Karpas-422 (cell line): Measurements from ENCODE around the gene OPN4. TPM values are rescaled to one million over a fixed set of nuclear protein-coding genes. Genes with fewer than 3 reads are reported as not detected.

Experiments
- DNase-seq: peaks from one replicate; pipeline ENCODE4 v3.0.0-alpha.2; 2015
- H2AFZ ChIP-seq: fragments of 200-600 bp; sonication (generic); 2 replicates; pipeline ENCODE4 v1.6.1; 2014; ENCODE audit warnings: antibody characterized with exemption, low read length, mixed read lengths
- H3K27ac ChIP-seq: fragments of 200-600 bp; sonication (generic); 2 replicates; pipeline ENCODE4 v1.5.1; 2014; ENCODE audit warnings: mild to moderate bottlenecking, low read length, moderate library complexity
- H3K27me3 ChIP-seq: fragments of 200-600 bp; sonication (generic); 2 replicates; pipeline ENCODE4 v1.6.1; 2014; ENCODE audit warnings: low read length, mixed read lengths
- H3K36me3 ChIP-seq: fragments of 200-600 bp; sonication (generic); 2 replicates; pipeline ENCODE4 v1.6.1; 2014; ENCODE audit warnings: low read length, mixed read lengths; ENCODE audit not compliant: insufficient read depth
- H3K4me1 ChIP-seq: fragments of 200-600 bp; sonication (generic); 2 replicates; pipeline ENCODE4 v1.6.1; 2014; ENCODE audit warnings: mild to moderate bottlenecking, low read length, mixed read lengths
- H3K4me2 ChIP-seq: fragments of 200-600 bp; sonication (generic); 2 replicates; pipeline ENCODE4 v1.6.1; 2014; ENCODE audit warnings: low read length, low read depth, mild to moderate bottlenecking; ENCODE audit not compliant: poor library complexity, severe bottlenecking
- H3K4me3 ChIP-seq: fragments of 200-600 bp; sonication (generic); 2 replicates; pipeline ENCODE4 v1.5.1; 2014; ENCODE audit warnings: mild to moderate bottlenecking, antibody characterized with exemption, low read length, mixed read lengths
- H3K79me2 ChIP-seq: fragments of 200-600 bp; sonication (generic); 2 replicates; pipeline ENCODE4 v1.6.1; 2014; ENCODE audit warnings: mild to moderate bottlenecking, low read length, mixed read lengths
- H3K9ac ChIP-seq: fragments of 200-600 bp; sonication (generic); 2 replicates; pipeline ENCODE4 v1.6.0; 2014; ENCODE audit warnings: low read length
- H3K9me2 ChIP-seq: fragments of 200-600 bp; sonication (generic), shearing (Covaris generic); replicated peaks from 2 replicates; pipeline ENCODE4 v1.6.0; 2014; ENCODE audit warnings: mild to moderate bottlenecking, low read length, moderate library complexity; ENCODE audit not compliant: insufficient read depth
- H3K9me3 ChIP-seq: fragments of 300-700, 200-600 bp; sonication (generic); 2 replicates; pipeline ENCODE4 v1.6.1; 2014; ENCODE audit warnings: low read length, mixed read lengths
- H4K20me1 ChIP-seq: fragments of 200-600 bp; sonication (generic); 2 replicates; pipeline ENCODE4 v1.6.1; 2014; ENCODE audit warnings: mild to moderate bottlenecking, antibody characterized with exemption, low read length, low read depth; ENCODE audit not compliant: insufficient read depth
- total RNA-seq: library from RNA; depleted of rRNA; stranded (reverse); fragments of >200 nt; shearing (Covaris generic); gene quantifications from 2 replicates; pipeline ENCODE4 v1.2.3, GENCODE V29; 2014; ENCODE audit warnings: low replicate concordance

Gene OPN4
- total RNA-seq, 1 experiment from 2014 or later = not detected

DNA sequence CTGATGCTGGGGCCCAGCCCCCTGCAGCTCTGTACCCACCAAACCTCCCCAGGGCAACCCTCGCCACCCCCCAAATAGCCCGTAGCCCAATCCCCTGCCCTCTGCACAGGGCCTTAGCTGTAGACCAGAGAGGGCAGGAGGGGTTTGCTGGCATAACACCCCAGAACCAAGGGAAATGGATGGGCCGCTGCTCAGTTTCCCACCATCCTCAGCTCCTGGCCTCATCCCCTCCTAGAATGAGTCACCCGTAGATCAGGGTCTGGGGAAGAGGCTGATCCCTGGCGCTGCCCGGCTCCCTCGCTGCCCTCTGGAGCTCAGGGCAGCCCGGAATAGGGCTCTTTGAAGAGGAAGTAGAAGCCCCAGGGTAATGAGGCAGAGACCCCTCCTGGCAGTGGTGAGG lies 45.2 kb downstream of the OPN4 start:
- Histone ChIP-seq H3K27me3 (no peaks in the 10 kb centered on the region), H3K79me2 (no peaks in the 10 kb centered on the region), H3K4me2 (no peak overlapping the region), H3K9me2 (no peaks in the 10 kb centered on the region), H3K9ac (no peak overlapping the region), H3K4me3 (no peak overlapping the region), H3K36me3 (no peaks in the 10 kb centered on the region), H4K20me1 (no peaks in the 10 kb centered on the region), H3K27ac (no peak overlapping the region), H3K4me1 (no peaks in the 10 kb centered on the region), H3K9me3 (no peaks in the 10 kb centered on the region), H2AFZ (no peak overlapping the region)
- DNase-seq = peak; percentile 29

DNA sequence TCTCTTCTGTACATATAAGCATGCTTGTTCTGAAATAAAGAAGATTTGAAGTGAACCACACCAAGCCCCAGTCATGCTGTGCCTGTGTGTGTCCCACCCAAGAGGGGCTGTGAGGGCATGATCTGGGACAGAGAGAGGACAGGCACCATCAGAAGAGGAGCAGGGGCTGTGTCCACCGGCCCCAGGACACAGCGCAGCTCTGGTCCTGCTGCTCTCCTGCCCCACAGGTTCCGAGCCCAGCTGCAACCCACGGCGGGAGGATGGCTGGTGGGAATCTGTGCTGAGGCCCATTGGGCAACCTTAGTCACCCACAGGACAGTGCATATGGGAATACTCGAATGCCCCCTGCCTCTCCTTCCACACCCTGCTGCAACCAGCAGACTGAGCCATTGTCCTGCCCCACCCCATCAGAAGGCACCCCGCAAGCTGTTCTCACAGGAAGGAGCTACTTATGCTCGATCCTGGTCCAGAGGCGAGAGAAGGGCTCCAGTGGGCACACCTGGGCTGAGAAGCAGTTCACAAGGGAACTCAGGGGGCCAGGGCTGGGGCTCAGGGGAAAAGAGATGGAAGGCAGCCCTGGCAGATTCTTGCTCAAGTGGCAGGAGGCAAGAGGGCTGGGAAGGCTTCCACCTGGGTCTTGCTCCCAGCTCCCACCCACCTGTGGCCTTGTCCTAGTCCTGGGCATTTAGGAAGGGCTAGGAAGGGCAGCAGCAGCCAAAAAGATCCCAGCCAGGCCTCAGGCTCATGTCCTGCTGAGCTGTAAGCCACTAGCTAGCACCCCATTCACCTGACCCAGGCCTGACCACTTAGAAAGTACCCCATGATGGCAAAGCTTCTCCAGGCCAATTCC lies 45.9 kb downstream of the OPN4 start:
- Histone ChIP-seq H3K4me3 (no peak overlapping the region), H3K9me3 (no peaks in the 10 kb centered on the region), H3K27ac (no peak overlapping the region), H3K79me2 (no peaks in the 10 kb centered on the region), H3K27me3 (no peaks in the 10 kb centered on the region), H3K4me2 (no peak overlapping the region), H3K9ac (no peak overlapping the region), H2AFZ (no peak overlapping the region), H4K20me1 (no peaks in the 10 kb centered on the region), H3K9me2 (no peaks in the 10 kb centered on the region), H3K36me3 (no peaks in the 10 kb centered on the region), H3K4me1 (no peaks in the 10 kb centered on the region)
- DNase-seq = no peak

- Histone ChIP-seq H3K27ac (no peak overlapping the region), H3K79me2 (no peaks in the 10 kb centered on the region), H3K4me2 (no peak overlapping the region), H3K9me3 (no peaks in the 10 kb centered on the region), H3K4me1 (no peaks in the 10 kb centered on the region), H2AFZ (no peak overlapping the region), H4K20me1 (no peaks in the 10 kb centered on the region), H3K9ac (no peak overlapping the region), H3K4me3 (no peak overlapping the region), H3K9me2 (no peaks in the 10 kb centered on the region), H3K27me3 (no peaks in the 10 kb centered on the region), H3K36me3 (no peaks in the 10 kb centered on the region)
- DNase-seq = no peak
Observed at GRCh38 chr10:86700851-86701617, 46.7 kb downstream of the OPN4 start.

DNA sequence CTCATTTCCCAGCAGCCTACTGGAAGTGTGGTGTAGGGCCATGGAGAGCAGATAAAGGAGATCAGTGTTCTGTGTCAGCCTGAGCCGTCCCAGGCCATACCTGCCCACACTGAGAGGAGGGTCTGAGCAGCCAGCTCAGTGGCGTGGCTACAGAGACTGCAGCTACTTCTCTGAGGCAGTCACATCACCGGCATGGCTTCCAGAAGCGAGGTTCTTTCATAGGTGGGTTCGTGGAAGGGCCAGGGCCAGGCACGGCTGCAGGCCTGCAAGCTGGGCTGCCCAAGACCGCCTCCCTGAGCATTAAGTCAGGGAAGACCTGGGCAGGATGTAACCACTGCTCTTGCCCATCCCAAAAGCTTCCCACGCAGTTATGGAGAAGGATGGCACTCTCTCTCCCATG lies 48.8 kb downstream of the OPN4 start:
- no peaks in the 10 kb centered on the region for H3K9me2 ChIP-seq

GRCh38 chr10:86705139-86705538 lies 50.8 kb downstream of the OPN4 start:
- Histone ChIP-seq H2AFZ (no peak overlapping the region), H3K27ac (no peak overlapping the region), H3K4me3 (no peak overlapping the region), H3K9ac (no peak overlapping the region), H3K36me3 (no peaks in the 10 kb centered on the region), H3K27me3 (no peaks in the 10 kb centered on the region), H3K4me1 (no peaks in the 10 kb centered on the region), H4K20me1 (no peaks in the 10 kb centered on the region), H3K9me3 (no peaks in the 10 kb centered on the region), H3K9me2 (no peaks in the 10 kb centered on the region), H3K79me2 (no peaks in the 10 kb centered on the region), H3K4me2 (no peak overlapping the region)
- DNase-seq = no peak

More for the DNA sequence above, 48.8 kb downstream of the OPN4 start:
- Histone ChIP-seq H3K9ac (no peak overlapping the region), H3K36me3 (no peaks in the 10 kb centered on the region), H3K9me3 (no peaks in the 10 kb centered on the region), H3K79me2 (no peaks in the 10 kb centered on the region), H3K27me3 (no peaks in the 10 kb centered on the region), H2AFZ (no peak overlapping the region), H3K27ac (no peak overlapping the region), H3K4me1 (no peaks in the 10 kb centered on the region), H4K20me1 (no peaks in the 10 kb centered on the region), H3K4me3 (no peak overlapping the region), H3K4me2 (no peak overlapping the region)
- DNase-seq = no peak

- no peaks in the 10 kb centered on the region for H3K79me2 ChIP-seq
- no peaks in the 10 kb centered on the region for H4K20me1 ChIP-seq
- H3K9me3 ChIP-seq = no peaks in the 10 kb centered on the region
- no peaks in the 10 kb centered on the region for H3K9me2 ChIP-seq
- H3K9ac ChIP-seq = no peak overlapping the region
- DNase-seq = no peak
- H3K27me3 ChIP-seq = no peaks in the 10 kb centered on the region
- H3K4me2 ChIP-seq = no peak overlapping the region
- no peak overlapping the region for H2AFZ ChIP-seq
- no peaks in the 10 kb centered on the region for H3K36me3 ChIP-seq
- H3K4me3 ChIP-seq = no peak overlapping the region
- H3K4me1 ChIP-seq = peaks cover 4% of the 10 kb centered on the region
- H3K27ac ChIP-seq = no peak overlapping the region
Observed at GRCh38 chr10:86705905-86706304, 51.6 kb downstream of the OPN4 start.

GRCh38 chr10:86706401-86706841 lies 52.1 kb downstream of the OPN4 start:
- Histone ChIP-seq H3K36me3 (no peaks in the 10 kb centered on the region), H3K4me2 (no peak overlapping the region), H3K4me3 (no peak overlapping the region), H3K4me1 (peaks cover 5% of the 10 kb centered on the region), H2AFZ (no peak overlapping the region), H3K9me2 (no peaks in the 10 kb centered on the region), H3K27ac (no peak overlapping the region), H3K27me3 (no peaks in the 10 kb centered on the region), H3K9me3 (no peaks in the 10 kb centered on the region), H3K9ac (no peak overlapping the region), H3K79me2 (no peaks in the 10 kb centered on the region), H4K20me1 (no peaks in the 10 kb centered on the region)
- no peak for DNase-seq

DNA sequence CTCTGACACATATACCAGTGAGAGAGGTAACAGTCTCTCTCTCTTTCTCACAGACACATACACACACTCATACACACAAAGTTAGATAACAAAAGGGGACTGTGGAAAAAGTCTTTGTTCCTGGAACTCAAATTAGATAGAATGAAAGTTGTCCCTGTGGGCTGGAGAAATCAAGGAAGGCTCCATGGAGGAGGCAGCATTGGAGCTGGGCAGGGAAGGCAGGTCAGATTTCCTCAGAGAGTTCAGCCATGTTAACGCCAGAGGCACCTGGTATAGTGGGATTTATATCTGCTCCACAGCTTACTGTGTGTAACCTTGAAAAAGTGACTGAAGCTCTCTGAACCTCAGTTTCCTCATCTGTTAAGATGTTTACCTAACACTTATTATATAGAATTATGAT lies 52.6 kb downstream of the OPN4 start:
- H3K4me2 ChIP-seq = no peak overlapping the region
- DNase-seq = no peak
- H4K20me1 ChIP-seq = no peaks in the 10 kb centered on the region
- no peaks in the 10 kb centered on the region for H3K9me2 ChIP-seq
- H3K79me2 ChIP-seq = no peaks in the 10 kb centered on the region
- no peak overlapping the region for H3K27ac ChIP-seq
- H2AFZ ChIP-seq = no peak overlapping the region
- H3K4me1 ChIP-seq = peaks cover 7% of the 10 kb centered on the region
- H3K27me3 ChIP-seq = no peaks in the 10 kb centered on the region
- H3K36me3 ChIP-seq = no peaks in the 10 kb centered on the region
- H3K9me3 ChIP-seq = no peaks in the 10 kb centered on the region
- no peak overlapping the region for H3K9ac ChIP-seq
- no peak overlapping the region for H3K4me3 ChIP-seq
